ENCODE data around the gene ACOT8.

- TF ChIP-seq CTCF (conservative IDR thresholded peaks at IDR 0.05): no peak
- no peak for TF ChIP-seq EZH2 (IDR thresholded peaks at IDR 0.05; ENCODE audit: low read depth)
Observed at GRCh38 chr20:45821947-45822346, 35.2 kb downstream of the ACOT8 start.

All from PC-9 (cell line).